ENCODE results near the gene ADAM19.

The ADAM19 gene

DNA sequence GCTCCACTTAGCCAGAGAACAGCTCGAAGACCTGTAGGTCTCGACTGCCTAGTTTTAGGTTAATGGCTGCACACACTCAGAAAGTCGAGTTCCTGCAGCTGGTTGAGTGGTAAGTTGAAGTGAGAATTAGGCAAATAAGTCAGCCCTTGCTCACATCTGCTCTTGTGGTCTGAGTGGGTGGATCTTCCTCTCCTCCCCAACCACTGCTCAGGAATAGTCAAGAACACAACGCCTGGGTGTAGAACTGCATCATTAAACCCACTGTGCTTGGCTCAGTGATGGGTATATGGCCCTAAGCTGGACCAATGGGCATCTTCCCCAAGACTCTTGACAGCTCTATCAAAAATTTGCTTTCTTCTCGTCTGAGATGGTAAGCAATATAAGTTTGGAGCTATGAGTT is 20.9 kb upstream of the ADAM19 start:
- Histone ChIP-seq H3K79me2 (ENCODE audit: insufficient read depth, low read length) (no peaks in the 10 kb centered on the region), H3K9me3 (ENCODE audit: insufficient read depth, low read length, severe bottlenecking) (no peaks in the 10 kb centered on the region), H3K4me1 (ENCODE audit: insufficient read depth, low read length) (peaks cover 57% of the 10 kb centered on the region), H2AFZ (ENCODE audit: low read depth, low read length) (no peak overlapping the region), H3K27me3 (ENCODE audit: insufficient read depth, low read length, poor library complexity) (no peaks in the 10 kb centered on the region), H4K20me1 (ENCODE audit: insufficient read depth, low read length) (no peaks in the 10 kb centered on the region), H3K27ac (ENCODE audit: low read length) (peak overlapping the region; percentile 69), H3K4me2 (ENCODE audit: insufficient read depth, low read length) (peak overlapping the region; percentile 39), H3K36me3 (ENCODE audit: insufficient read depth, low read length) (no peaks in the 10 kb centered on the region), H3K4me3 (ENCODE audit: low read depth in 1 of 2, low read length in 2 of 2) (no peak overlapping the region), H3K9ac (ENCODE audit: low read depth, low read length) (no peak overlapping the region)
- peak; percentile 92 for ATAC-seq (ENCODE audit: insufficient read depth, low read depth)
- no peak for TF ChIP-seq EZH2 (IDR thresholded peaks at IDR 0.05; ENCODE audit: borderline replicate concordance, low read depth, low read length, severe bottlenecking)
- TF ChIP-seq, protein P1, sequence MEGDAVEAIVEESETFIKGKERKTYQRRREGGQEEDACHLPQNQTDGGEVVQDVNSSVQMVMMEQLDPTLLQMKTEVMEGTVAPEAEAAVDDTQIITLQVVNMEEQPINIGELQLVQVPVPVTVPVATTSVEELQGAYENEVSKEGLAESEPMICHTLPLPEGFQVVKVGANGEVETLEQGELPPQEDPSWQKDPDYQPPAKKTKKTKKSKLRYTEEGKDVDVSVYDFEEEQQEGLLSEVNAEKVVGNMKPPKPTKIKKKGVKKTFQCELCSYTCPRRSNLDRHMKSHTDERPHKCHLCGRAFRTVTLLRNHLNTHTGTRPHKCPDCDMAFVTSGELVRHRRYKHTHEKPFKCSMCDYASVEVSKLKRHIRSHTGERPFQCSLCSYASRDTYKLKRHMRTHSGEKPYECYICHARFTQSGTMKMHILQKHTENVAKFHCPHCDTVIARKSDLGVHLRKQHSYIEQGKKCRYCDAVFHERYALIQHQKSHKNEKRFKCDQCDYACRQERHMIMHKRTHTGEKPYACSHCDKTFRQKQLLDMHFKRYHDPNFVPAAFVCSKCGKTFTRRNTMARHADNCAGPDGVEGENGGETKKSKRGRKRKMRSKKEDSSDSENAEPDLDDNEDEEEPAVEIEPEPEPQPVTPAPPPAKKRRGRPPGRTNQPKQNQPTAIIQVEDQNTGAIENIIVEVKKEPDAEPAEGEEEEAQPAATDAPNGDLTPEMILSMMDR (IDR thresholded peaks at IDR 0.05; ENCODE audit: borderline replicate concordance, extremely low read depth, low read length, poor library complexity, severe bottlenecking): no peak
- peak; percentile 81 for DNase-seq

DNA sequence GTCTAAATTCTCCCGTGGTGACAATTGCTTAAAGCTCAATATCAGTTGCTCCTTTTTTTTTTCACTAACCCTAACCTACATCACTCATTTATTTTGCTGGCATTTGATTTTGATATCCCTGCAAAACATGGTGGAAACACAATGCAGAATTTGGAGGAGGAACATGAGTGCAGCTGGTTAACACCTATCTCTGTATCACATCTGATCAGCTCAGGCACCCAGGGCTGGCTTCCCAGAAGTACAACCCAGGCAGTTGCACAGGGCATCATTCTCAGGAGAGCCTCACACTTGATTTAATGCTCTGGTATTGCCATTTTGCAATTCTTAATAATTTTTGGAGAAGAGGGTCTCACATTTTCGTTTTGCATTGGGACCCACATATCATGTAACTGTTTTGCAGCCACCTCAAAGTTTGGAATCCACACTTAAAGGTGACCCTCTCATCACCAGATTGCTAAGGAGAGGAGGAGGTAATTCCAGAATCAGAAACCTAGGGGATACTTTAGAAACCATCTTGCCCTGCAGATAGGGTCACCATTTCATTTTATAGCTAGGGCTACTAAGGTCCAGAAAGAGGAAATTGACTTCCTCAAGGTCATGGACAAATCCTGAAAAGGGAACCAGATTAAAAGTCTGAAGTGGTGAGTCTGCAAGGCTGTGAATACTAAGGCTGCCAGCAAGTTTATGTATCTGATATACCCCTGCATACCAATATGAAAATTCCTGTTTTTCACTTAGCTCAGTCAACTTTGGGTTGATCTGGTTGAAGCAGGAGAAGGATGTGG is 19.3 kb upstream of the ADAM19 start:
- no peak overlapping the region for H2AFZ ChIP-seq (ENCODE audit: low read depth, low read length)
- no peaks in the 10 kb centered on the region for H3K36me3 ChIP-seq (ENCODE audit: insufficient read depth, low read length)
- TF ChIP-seq, protein P1 (IDR thresholded peaks at IDR 0.05; ENCODE audit: borderline replicate concordance, extremely low read depth, low read length, poor library complexity, severe bottlenecking): no peak
- no peak for TF ChIP-seq EZH2 (IDR thresholded peaks at IDR 0.05; ENCODE audit: borderline replicate concordance, low read depth, low read length, severe bottlenecking)
- H3K4me2 ChIP-seq (ENCODE audit: insufficient read depth, low read length): peak overlapping the region; percentile 5; the same call in 1 of the 2 replicates
- no peaks in the 10 kb centered on the region for H3K9me3 ChIP-seq (ENCODE audit: insufficient read depth, low read length, severe bottlenecking)
- peaks cover 57% of the 10 kb centered on the region for H3K4me1 ChIP-seq (ENCODE audit: insufficient read depth, low read length)
- H3K27me3 ChIP-seq (ENCODE audit: insufficient read depth, low read length, poor library complexity): no peaks in the 10 kb centered on the region
- H3K79me2 ChIP-seq (ENCODE audit: insufficient read depth, low read length): no peaks in the 10 kb centered on the region
- H3K27ac ChIP-seq (ENCODE audit: low read length): peak overlapping the region; percentile 69
- H4K20me1 ChIP-seq (ENCODE audit: insufficient read depth, low read length): no peaks in the 10 kb centered on the region
- no peak overlapping the region for H3K9ac ChIP-seq (ENCODE audit: low read depth, low read length)
- DNase-seq (peak; percentile 67), ATAC-seq (ENCODE audit: insufficient read depth, low read depth) (peak; percentile 57)
- no peak overlapping the region for H3K4me3 ChIP-seq (ENCODE audit: low read depth in 1 of 2, low read length in 2 of 2)

DNA sequence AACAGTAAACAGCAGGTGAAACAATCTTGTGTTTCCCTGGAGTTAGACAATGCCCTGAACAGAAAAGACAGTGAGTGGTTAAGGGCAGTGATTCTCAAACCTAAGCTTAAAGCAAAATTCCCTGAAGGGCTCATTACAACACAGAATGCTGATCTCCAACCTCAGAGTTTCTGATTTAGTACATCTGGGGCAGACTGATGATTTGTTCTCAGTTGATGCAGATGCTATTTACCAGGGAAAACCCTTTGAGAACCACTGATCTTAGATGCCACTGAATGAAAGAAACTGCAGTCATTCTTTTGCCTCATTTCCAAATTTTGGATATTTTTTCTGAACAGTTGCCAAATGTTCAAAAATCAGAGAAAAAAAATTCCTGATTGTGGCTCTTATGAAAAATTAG is 18.7 kb upstream of the ADAM19 start:
- Histone ChIP-seq H3K36me3 (ENCODE audit: insufficient read depth, low read length) (no peaks in the 10 kb centered on the region), H3K9me3 (ENCODE audit: insufficient read depth, low read length, severe bottlenecking) (no peaks in the 10 kb centered on the region), H4K20me1 (ENCODE audit: insufficient read depth, low read length) (no peaks in the 10 kb centered on the region), H3K4me2 (ENCODE audit: insufficient read depth, low read length) (no peak overlapping the region), H3K27me3 (ENCODE audit: insufficient read depth, low read length, poor library complexity) (no peaks in the 10 kb centered on the region), H3K27ac (ENCODE audit: low read length) (peak overlapping the region; percentile 69), H3K79me2 (ENCODE audit: insufficient read depth, low read length) (no peaks in the 10 kb centered on the region), H2AFZ (ENCODE audit: low read depth, low read length) (no peak overlapping the region), H3K4me1 (ENCODE audit: insufficient read depth, low read length) (peaks cover 57% of the 10 kb centered on the region), H3K4me3 (ENCODE audit: low read depth in 1 of 2, low read length in 2 of 2) (no peak overlapping the region), H3K9ac (ENCODE audit: low read depth, low read length) (no peak overlapping the region)
- ATAC-seq (ENCODE audit: insufficient read depth, low read depth) (no peak), DNase-seq (no peak)
- no peak for TF ChIP-seq EZH2 (IDR thresholded peaks at IDR 0.05; ENCODE audit: borderline replicate concordance, low read depth, low read length, severe bottlenecking)
- TF ChIP-seq, protein P1 (IDR thresholded peaks at IDR 0.05; ENCODE audit: borderline replicate concordance, extremely low read depth, low read length, poor library complexity, severe bottlenecking): no peak

All from DND-41 (cell line).